ENCODE data around the gene GOSR2.

The GOSR2 gene

GRCh38 chr17:46922804-46923635, at the start of gene GOSR2:
TSS of gene GOSR2 (plus strand) at chr17:46923160. CDS start at chr17:46923193, 33 bp downstream.
- peak; percentile 86 for DNase-seq (ENCODE audit: low read depth)

GRCh38 chr17:46873941-46874645, 48.9 kb upstream of the GOSR2 start:
- no peak for DNase-seq (ENCODE audit: low read depth)

DNA sequence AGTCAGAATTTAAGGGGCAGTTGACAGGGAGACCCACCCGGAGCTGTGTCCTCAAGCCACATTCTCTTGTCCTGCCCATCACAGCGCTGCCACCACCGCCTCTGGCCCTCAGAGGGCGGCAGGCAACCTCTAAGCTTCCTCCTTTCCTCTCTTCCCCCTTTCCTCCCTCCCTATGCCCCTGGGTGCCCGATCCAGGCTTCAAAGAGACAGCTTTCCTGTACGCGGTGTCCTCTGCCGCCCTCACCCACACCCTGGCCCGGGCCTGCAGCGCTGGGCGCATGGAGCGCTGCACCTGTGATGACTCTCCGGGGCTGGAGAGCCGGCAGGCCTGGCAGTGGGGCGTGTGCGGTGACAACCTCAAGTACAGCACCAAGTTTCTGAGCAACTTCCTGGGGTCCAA, 48.1 kb upstream of the GOSR2 start:
- DNase-seq (ENCODE audit: low read depth), result no peak

GRCh38 chr17:46875849-46876352, 47.1 kb upstream of the GOSR2 start:
- no peak for DNase-seq (ENCODE audit: low read depth)

GRCh38 chr17:46876353-46876887, 46.5 kb upstream of the GOSR2 start:
- DNase-seq (ENCODE audit: low read depth), result no peak

- no peak for DNase-seq (ENCODE audit: low read depth)
Measured at GRCh38 chr17:46876926-46877325, 46.0 kb upstream of the GOSR2 start.

DNA sequence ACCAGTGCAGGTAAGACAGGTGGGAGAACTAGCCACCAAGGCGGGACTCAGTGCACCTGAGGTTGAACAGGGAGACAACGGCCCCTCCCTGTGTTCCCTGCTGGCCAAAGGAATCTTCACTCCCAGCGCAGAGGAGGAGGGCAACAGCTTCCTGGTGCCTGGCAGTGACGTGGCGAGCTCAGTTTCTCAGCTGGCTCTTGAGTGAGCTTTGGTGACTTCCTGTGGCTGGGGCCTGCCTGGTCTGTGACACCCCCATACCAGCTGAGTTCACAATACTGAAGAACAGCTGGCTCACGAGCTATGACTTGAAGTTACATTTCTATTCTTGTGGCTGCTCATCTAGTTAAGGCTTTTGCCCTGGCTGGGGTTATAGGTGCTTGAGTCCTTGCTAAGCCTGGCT, 45.5 kb upstream of the GOSR2 start:
- no peak for DNase-seq (ENCODE audit: low read depth)

DNA sequence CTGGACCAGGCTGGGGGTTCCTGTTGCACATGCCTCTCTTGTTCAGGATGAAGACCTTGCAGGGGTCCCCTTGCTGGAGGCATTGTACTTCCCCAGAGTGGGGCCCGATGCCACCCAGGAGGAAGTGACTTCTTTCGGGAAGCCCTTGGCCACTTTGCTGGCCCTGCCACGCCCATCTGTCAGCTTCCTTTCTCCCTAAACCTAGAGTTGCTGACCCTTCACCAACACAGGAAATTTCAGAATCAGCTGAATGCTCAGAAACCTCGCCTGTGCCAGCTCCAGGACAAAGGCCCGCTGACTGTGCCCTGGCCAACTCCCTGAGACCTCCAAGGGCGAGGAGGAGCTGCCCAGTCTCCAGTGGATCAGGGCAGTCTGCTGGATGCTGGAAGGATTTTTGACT, 44.9 kb upstream of the GOSR2 start:
- no peak for DNase-seq (ENCODE audit: low read depth)

GRCh38 chr17:46879101-46879500, 43.9 kb upstream of the GOSR2 start:
- DNase-seq (ENCODE audit: low read depth), result no peak

- DNase-seq (ENCODE audit: low read depth), result no peak
Measured at GRCh38 chr17:46881015-46881414, 41.9 kb upstream of the GOSR2 start.

DNA sequence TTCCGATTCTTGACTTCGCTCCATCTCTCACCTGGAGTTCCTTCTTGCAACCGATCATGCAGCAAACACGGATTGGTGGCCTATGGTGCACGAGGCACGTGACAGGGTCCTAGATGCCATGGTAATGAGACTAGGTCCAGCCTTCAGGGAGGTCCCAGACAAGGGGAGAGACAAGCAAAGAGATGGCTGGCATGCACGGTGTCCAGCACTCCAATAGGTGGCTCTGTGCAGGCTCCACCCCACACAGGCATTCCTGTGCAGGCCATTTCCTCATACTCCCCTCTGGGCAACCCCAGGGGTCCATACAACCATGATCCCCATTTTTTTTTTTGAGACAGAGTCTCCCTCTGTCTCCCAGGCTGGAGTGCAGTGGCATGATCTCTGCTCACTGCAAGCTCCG, 40.3 kb upstream of the GOSR2 start:
- DNase-seq (ENCODE audit: low read depth), result no peak

- no peak for DNase-seq (ENCODE audit: low read depth)
Measured at GRCh38 chr17:46883871-46884520, 39.0 kb upstream of the GOSR2 start.

DNA sequence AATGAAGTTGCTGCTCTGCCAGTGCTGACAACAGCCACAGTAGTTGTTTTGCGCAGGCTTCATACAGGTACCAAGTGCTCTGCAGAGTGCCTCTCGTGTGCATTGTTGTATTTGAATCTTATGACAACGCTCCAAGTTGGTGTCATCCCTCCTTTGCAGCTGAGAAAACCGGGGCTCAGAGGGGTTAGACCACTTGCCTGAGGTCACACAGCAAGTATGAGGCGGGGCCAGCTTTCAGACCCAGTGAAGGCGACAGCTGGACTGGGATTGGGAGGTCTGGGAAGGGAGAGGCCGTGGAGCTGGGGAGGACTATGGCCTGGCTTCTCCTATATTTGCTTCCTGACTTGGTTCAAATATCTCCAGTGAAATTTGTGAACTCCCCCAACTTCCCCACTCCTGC, 38.4 kb upstream of the GOSR2 start:
- no peak for DNase-seq (ENCODE audit: low read depth)

DNA sequence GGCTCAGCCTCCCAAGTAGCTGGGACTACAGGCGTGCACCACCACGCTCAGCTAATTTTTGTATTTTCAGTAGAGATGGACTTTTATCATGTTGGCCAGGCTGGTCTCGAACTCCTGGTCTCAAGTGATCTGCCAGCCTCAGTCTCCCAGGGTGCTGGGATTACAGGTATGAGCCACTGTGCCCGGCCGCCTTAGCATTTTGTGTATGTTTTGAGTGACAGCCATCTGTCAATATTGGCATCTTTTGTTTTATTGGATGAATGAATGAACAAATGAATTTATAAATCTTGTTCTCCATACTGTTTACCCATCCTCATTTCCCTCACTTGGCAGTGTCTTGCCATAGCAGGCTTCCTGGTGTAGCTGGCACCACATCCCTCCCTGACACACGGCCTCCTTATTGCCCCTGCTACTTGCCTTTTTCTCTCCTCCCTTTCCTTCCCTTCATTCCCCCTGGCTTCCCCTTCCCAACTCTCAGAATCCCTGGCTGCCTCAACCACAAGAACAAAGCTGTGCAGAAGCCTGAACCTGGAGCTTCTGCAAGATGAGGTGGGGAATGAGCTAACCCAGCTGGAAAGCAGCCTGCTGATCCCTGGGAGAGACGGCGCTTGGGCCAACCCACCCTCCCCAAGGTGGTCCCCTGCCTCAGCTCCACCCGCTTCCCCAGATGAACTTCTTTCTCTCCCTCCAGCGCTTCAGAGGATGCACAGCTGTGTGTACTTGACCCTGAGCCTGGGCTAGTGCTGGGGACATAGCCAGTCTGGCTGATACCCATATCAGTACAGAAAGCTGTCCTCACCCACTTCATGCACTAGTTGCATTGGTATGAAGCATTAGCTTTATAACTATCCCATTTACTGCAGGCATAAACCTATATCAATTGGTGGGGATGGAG, 37.3 kb upstream of the GOSR2 start:
- no peak for DNase-seq (ENCODE audit: low read depth)

- no peak for DNase-seq (ENCODE audit: low read depth)
Measured at GRCh38 chr17:46886310-46886663, 36.7 kb upstream of the GOSR2 start.

- DNase-seq (ENCODE audit: low read depth), result no peak
Measured at GRCh38 chr17:46887717-46888116, 35.2 kb upstream of the GOSR2 start.

- DNase-seq (ENCODE audit: low read depth), result no peak
Measured at GRCh38 chr17:46888727-46889126, 34.2 kb upstream of the GOSR2 start.

GRCh38 chr17:46889519-46889918, 33.4 kb upstream of the GOSR2 start:
- DNase-seq (ENCODE audit: low read depth), result no peak

DNA sequence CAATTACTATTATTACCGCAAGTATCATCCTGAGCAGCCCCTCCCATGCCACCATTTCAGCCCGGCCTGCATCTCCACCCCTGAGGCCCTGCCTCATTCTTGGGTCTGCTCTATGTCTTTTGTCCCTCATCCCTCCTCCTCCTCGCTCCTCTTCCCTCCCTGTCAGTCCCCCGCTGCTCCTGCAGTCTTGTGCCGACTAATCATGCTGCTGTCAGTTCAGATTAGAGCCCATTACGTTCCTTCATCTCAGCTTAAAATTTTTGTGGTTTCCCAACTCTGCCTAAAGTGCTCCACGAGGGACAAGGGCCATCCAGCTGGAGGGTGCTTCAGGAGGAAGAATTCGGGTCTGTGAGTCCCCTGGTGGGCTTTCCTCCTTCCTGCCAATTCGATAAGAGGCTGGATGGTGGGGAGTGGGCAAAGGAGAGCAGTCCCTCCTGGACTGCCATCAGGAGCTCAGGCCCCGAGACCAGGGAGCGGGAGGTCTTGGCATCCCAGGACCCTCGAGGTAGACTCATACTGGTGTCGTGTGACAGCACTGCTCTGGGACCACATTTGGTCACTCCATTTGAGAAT, 32.9 kb upstream of the GOSR2 start:
- no peak for DNase-seq (ENCODE audit: low read depth)

DNA sequence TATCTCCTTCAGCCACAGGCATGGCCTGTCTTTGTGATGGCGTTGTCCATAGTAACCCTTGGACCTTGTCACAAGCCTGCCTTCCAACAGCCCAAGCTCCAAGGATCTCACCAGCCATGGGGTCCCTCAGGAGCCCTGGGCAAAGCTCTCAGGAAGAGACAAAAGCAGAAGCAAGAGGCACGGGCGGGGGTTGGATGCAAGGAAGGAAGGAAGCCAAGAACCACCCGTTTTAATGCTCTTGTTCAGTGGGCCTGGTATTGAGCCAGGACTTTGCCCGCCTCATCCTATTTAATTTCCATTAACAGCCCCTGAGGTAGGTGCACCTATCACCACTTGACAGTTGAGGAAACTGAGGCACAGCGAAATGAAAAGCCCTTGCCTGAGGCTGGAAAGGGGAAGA, 32.3 kb upstream of the GOSR2 start:
- no peak for DNase-seq (ENCODE audit: low read depth)

GRCh38 chr17:46892192-46892703, 30.7 kb upstream of the GOSR2 start:
- no peak for DNase-seq (ENCODE audit: low read depth)
